K562 (cell line): ENCODE measurements around the gene ARMC9.

ENCODE experiments used
- KDM1A ChIP-seq, 2 experiments: fragments of 450-650 bp; IDR thresholded peaks; 2 replicates each; pipeline ENCODE4 v1.6.1; 2016; ENCODE audit warnings: mild to moderate bottlenecking in 2 of 2
- NCOA1 ChIP-seq: fragments of 450-650 bp; IDR thresholded peaks from 2 replicates; pipeline ENCODE4 v1.6.1; 2016; ENCODE audit warnings: low read depth

DNA sequence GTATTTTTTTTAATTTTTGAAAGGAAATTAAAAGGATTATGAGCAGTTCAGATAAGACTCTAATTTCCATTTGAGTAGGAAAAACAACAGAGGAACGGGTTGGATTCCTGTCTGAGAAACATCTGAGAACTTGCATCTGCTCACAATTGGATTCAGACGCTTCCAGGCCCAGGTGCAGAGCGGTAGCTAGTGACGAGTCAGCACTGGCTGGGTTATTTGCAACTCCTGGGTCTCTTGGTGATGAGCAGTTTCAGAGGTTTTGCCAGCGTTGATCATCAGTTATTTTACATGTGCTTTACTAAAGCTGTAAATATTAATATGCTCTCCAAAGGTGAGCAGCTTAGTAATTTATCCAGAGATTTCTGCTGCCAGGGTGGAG, 158.0 kb downstream of the ARMC9 start:
- TF ChIP-seq NCOA1 (no peak), KDM1A (IDR thresholded peaks at IDR 0.05) (no peak)
